ENCODE data around the gene PDZRN4.

PDZRN4 gene

DNA sequence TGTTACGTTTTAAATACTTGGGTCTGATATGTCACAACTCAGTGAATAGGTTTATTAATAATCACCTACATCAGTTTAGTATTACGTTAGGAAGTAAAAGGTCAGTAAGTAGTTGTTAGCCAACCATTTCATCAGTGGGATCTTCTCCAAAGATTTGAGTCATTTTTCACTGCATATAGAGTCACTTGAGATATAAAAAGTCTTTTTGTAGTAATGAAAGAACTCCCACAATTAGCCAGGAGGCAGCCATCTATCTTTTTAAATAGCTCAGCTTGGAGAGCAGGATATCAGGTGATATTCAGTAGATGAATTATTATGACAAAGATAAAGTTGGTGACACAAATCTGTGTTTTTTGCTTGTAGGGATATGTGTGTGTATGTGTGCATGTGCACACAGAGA, 309.3 kb downstream of the PDZRN4 start:
- H3K4me3 ChIP-seq (ENCODE audit: low read depth, low read length): no peak overlapping the region

DNA sequence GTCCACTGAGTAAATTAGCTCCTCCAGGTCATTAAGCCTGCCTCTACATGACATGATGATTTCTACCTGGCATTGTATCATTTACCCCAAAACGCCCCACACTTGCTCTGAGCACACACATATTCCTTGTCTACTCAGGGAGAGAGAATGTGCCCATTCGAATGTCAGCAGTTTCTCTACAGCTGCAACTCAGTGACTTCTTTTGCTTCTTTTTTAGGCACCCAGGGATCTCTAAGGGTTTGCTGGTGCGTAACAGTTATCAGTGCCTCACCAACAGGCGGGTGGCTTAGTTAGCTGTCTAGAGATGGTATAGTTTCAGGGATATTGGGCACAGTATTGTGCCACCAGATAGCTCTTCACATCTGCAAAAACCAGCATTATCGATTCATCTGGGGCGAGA, 316.9 kb downstream of the PDZRN4 start:
- no peak overlapping the region for H3K4me3 ChIP-seq (ENCODE audit: low read depth, low read length)

DNA sequence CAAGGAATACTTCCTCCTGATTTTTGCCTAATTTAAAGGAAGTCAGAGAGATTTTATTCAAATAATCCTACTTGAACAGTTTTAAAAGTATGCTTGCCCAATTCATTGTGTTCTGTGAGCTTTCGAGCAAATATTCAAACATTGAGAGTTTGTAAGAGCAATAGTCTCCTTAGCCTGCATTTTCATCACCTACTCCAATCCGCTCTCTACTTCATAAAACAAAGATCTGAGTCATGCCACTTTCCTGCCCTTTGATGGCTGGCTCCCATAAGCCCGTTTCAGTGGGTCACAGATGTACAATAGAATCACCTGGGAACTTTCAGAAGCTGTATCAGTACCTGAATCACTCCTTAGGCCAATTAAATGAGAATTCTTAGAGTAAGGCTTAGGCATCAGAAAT, 319.2 kb downstream of the PDZRN4 start:
- no peak overlapping the region for H3K4me3 ChIP-seq (ENCODE audit: low read depth, low read length)

DNA sequence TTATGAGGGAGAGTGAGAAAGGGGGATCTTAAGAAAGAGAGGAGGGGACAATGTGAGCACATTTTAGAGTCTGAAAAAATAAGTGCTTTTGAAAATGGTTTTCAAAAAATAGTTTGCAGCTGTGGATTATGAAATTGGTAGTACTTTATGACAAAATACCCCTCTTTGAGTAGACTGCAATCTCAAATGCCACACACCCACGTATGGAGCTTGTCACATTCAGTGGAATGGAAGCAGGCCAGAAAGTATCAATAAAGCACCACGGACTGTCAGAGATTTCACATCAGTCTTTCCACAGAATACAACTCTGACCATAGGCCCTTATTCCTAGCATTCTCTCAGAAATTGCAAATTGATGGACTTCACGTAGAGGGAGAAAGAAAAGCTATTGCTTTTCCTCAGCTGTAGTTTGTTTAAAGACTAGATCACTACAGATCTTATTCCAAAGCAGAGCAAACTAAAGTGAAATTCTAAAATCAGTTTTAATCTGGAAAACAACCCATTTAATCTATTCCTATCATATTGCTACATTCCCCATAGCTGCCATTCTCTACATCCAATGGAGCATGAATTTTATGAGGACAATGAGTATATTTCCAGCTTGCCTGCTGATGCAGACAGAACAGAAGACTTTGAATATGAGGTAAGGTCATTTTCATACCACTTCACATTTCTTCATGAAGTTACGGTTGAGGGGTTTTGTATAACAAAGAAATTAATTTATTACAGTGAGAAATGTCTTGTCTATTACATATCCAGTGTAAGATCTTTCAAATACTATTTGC, 321.3 kb downstream of the PDZRN4 start:
- no peak overlapping the region for H3K4me3 ChIP-seq (ENCODE audit: low read depth, low read length)

DNA sequence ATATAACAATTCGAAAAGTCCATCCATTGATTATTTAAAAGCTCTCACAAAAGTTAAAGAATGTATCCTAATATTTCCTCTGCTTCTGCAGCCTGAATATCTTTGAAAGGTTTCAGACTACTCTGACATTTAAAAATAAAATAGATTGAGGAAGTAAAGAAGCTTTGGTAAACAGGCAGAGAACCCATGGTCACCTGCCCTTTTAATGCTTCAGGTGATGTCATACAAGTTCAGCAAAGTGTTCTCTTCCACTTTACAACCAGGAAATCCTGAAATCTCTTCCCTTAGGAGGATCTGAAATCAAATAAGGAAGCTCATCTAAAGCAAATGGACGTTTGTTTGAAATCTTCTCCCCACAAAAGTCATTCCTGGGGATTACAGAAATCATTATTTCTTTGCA, 322.4 kb downstream of the PDZRN4 start:
- H3K4me3 ChIP-seq (ENCODE audit: low read depth, low read length): no peak overlapping the region

DNA sequence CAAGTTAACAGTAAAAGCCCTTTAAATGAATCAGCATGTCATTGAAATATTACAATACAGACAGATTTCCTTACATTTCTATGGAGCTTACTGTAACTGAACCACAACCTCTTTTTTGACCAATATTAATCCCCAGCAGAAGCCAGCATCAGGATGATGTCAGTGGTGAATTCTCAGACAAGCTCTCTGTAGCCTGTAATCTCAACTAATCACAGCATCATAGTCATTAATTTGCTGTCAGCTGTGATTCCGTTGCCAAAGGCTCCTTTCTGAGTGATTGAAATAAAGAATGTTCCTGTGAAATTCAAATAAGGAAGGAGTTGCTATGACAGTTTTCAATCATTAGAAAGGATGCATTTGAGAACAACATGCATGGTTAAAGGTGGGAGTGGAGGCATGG, 323.1 kb downstream of the PDZRN4 start:
- H3K4me3 ChIP-seq (ENCODE audit: low read depth, low read length): no peak overlapping the region

DNA sequence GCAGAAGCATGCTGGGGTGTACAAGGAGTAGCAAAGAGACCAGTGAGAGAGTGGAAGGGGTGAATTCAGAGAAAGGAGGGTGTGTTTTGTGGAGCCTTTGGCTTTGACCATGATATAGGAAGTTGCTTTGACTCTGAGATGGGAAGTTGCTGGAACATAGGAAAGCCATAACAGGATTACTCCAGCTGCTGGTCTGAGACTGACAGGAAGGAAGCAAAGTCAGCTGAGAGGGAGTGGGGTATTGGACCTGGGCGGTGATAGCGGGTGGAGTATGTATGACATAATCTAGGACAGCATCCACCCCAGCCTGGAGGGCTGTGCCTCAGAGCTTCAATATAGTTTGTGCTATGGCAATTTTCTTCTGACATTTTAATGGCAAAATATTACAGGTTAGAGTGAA, 324.4 kb downstream of the PDZRN4 start:
- H3K4me3 ChIP-seq (ENCODE audit: low read depth, low read length): no peak overlapping the region

DNA sequence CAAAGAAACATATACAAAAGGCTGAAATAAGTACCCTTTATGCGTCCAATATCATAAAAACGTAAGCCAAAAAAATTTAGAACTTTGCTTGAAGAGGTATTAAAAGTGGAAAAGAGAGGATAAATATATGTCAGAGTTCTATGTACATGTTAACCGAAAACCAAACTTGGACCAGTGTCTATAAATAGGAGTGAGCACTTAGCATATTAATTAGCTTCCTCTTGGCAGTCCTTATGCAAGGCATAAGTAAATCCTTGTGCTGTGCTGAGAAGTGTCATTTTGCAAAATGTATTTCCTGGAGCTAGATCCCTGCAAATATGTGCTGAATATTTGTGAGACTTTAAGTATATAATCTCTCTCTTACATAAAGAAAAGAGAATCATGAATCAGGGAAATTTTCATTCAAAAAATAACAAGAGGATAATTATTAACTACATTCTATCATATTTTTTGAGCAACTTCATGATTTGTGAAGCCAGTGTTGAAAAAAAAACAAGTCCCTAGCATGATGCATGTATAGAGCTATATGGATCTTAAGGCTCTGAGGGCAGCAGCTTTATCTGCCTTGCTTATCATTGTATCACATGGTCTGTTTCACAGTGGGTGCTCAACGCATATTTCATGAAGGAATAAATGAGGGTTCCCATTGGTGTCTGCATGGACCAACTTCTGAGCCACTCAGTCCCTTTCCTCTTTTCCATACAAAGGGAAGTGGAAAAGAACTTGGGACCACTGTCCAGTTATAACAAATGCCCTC, 326.1 kb downstream of the PDZRN4 start:
- H3K4me3 ChIP-seq (ENCODE audit: low read depth, low read length): no peak overlapping the region

DNA sequence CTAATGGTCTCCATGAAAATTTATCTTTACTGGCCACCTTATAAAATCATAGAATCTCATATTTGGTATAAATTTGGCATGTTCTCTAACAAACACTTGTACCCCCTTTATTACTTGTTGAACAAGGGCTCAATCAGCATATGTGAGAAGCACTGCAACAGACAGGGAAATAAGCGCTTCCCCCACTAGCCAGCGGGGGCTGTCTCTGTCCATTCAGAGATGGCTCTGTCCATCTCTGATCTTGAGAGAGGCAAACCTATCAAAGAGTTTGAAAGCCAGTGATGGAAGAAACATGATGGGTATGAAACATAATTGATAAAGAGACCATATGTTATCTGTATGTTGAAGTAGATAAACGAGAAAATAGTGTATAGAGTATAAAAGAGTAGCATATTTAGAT, 326.8 kb downstream of the PDZRN4 start:
- no peak overlapping the region for H3K4me3 ChIP-seq (ENCODE audit: low read depth, low read length)

DNA sequence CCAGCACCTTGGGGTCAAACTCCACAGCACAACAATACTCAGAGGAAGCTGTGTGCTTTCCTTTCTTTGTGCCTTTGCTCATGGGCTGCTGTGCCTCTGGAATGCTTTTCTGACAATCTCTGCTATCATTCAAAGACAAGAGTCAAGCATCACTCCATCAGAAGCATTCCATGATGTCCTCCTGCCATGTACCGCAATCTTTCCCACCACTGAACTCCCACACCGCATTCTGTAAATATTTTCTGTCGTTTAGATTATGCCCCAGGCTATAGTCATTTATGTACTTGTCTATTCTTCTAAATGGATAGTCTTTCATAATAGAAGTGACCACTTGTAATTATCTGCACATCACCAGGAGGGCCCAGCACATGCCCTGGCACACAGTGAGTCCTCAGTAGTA, 327.8 kb downstream of the PDZRN4 start:
- no peak overlapping the region for H3K4me3 ChIP-seq (ENCODE audit: low read depth, low read length)

DNA sequence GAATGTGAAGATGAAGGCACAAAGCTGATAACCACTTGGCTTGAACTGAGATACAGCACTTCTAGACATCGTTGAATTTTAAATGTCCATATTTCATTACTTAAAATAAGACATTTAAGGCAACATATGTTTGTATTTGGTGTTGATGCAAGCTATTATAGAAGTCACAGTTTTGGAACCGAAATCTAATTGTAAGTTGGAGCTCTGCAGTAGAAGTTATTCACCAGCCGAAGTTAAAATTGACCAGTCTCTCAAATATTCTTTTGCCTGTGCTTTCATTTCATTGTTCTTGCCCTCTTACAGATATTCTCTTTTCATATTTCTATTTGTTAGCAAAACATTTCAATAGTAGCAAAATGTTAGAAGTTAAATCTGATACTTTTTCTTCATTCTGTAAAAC, 332.7 kb downstream of the PDZRN4 start:
- H3K4me3 ChIP-seq (ENCODE audit: low read depth, low read length): no peak overlapping the region

DNA sequence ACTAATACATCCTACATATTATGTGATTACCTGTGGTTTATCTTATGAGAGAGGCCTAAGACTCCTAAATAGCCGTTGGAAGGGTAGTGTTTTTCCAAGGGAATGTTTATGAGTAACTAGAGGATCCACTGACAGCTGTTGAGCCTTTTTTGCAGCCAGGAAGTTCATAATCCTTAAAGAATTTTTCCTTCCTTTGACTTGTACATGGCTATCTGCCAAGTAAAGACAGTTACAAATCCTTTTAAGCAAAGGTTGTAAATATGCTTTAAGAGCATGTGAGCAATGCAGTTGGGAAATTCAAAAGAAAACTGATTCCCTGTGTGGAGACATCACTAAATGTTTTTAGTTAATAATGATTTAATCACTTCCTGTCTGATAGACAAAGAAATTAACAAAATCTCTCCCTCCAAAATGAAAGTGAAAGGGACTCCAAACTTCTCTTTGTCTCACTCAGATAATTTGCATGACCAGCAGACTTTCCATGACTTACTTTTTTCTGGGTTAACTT, 333.8 kb downstream of the PDZRN4 start:
- no peak overlapping the region for H3K4me3 ChIP-seq (ENCODE audit: low read depth, low read length)

DNA sequence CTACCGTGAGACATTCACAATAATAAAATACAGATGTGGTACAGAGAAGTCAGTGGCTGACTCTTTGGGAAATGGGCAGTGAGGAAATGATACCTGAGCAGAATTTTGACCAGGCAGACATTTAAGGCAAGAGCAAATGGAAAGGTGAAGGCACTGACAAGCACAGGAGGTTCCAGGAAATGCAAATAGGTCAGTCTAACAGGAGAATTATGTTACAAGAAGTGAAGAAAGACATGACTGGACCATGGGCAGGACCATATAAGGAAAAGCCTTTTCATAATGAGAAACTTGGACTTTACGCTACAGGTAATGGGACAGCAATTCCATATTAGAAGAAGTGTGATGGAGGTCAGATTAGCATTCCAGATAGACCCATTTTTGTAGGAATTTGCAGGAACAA, 338.9 kb downstream of the PDZRN4 start:
- no peak overlapping the region for H3K4me3 ChIP-seq (ENCODE audit: low read depth, low read length)

DNA sequence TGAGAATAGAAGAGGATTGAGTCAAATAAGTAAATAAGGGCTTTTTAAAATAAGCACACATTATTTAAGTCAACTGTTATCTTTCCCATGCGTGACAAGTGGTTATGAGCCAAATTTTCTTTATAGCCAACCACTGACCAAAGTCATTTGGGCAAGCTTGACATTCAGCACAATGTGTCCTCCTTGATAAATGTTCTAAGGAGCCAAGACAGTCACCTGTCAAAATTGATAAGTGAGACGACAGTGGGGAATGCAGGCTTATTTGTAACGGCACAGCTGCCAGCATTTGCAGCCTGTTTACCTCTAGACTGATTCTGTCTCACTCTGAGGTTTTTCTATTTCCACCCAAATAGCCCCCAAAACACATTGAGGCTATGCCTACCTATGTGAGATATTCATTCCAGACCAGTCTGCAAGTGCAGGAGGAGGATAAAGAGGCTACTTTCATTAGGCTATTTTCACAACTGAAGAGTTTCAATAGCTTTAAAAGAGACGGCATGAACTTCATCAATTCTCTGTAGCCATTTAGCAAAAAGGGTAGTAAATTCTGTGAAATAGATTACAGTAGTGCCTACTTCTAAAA, 339.5 kb downstream of the PDZRN4 start:
- no peak overlapping the region for H3K4me3 ChIP-seq (ENCODE audit: low read depth, low read length)

DNA sequence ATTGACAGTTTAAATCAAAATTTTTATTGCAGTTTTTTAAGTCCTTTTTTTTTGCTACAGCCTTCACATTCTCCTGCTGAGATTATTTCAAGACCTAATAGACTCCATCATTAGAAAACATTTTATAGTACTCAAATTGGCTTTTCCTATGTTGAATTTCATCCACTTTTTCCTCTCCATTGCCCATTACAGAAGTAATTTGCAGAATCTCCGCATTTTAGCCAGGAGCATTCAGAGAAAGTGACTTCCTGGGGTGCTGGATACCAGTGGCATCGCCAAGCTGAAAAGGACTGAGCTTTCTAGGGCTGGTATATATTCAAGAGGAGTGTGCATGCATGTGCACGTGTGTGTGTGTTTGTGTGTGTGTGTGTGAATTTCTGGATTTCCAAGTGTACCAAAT, 340.8 kb downstream of the PDZRN4 start:
- no peak overlapping the region for H3K4me3 ChIP-seq (ENCODE audit: low read depth, low read length)

DNA sequence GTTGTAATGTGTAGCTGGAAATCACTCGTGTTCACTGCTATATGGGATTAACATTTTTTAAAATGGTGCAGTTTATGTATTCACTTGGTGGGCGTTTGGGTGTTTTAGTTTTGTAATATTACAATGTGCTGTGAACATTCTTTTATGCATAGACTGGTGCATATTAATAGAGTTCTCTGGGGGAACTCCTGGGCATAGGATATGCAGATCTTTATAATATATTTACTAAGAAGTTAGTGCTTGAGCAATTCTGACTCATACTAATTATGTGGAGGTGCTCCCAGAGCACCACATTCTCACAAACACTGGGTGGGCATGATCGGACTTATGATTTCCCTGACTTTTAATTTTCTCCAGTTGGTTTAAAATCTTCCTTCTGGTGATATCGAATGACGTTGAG, 342.3 kb downstream of the PDZRN4 start:
- no peak overlapping the region for H3K4me3 ChIP-seq (ENCODE audit: low read depth, low read length)

DNA sequence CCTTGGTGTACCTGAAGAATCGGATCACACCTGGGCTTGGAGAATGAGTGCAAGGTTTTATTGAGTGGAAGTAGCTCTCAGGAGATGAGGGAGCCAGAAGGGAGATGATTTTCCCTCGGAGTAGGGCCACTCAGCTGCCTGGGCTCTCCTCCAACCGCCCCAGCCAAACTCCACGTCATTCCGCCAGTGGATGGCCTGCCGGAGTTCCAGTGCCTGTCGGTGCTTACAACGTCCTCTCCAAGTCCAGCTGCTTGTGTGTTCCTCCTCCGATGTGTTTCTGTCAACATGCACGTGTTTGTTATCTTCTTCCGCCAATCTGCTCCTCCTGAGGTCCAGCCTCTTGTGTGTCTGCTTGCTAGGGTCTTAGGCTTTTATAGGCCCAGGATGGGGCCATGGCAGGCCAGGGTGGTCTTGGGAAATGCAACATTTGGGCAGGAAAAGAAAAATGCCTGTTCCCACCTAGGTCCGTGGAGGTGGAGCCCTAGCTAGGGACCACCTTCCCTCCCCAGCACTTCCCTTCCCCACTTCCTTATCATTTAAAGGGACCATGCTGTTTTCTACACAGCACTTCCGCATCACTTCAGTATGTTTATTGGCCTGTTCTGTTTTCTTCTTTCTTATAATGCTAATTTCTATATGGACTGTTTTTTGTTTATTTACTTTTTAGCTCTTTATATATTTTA, 343.2 kb downstream of the PDZRN4 start:
- no peak overlapping the region for H3K4me3 ChIP-seq (ENCODE audit: low read depth, low read length)

DNA sequence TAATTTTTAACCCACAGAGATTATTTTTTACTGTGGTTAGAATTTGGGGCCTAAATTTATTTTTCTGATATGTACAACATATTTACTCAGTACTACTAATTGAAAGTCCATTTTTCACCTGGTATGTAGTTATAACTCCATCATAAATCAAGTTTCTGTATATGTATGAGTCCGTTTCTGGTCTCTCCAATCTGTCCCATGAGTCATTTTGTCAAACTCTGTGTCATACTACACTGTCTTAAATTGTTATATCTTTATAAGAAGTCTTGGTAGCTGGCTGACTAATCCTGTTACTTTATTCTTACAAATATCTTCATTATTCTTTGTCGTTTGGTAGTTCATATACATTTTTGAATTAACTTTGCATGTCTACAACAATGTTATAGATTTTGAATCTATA, 344.0 kb downstream of the PDZRN4 start:
- H3K4me3 ChIP-seq (ENCODE audit: low read depth, low read length): no peak overlapping the region

DNA sequence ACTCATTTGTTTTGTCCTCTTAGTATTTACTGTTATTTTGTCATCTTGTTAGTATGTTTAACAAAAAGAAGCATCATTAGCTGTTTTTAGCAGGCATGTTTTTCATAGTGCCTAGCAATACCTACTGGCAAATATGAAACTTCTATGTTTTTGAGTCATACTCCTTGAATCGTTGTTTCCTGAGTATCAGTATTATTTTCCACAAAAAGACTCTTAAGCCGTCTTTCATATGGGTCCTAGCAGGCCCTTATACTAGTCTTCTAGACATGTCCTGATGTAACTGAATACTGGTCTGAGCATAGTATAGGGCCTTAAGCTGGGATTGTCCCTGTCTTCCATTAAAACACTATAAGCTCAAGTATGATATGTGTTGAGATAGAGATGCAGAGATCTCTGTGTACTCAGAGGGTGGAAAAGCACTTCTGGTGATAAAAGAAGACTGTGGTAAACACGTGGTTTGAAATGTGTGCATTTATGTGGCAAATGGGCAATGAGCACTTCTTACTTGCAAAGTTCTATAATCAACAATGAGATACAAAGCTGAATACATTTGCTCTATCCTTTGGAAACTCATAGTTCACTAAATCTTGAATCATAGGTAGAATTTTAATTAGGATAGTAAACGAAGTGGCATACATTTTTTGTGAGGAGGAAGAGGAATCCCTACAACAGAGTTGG, 348.8 kb downstream of the PDZRN4 start:
- H3K4me3 ChIP-seq (ENCODE audit: low read depth, low read length): no peak overlapping the region

DNA sequence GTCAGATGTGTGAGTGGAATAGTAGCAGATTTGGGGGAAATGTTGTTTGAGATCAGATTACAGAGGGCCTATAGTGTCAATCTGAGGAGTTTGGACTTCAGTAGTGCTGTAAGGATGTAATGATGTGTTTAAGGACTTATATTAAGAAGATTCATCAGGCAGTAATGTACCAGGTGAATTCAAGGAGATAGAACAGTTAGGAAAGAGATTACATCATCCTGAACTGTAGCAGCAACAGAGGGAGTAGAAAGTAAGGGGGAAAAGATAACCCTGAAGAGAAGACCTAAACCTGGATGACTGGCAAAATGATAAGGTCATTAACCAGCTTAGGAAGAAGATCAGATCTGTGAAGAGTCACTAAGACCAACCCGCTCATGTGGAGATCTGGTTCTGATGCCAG, 349.4 kb downstream of the PDZRN4 start:
- H3K4me3 ChIP-seq (ENCODE audit: low read depth, low read length): no peak overlapping the region

DNA sequence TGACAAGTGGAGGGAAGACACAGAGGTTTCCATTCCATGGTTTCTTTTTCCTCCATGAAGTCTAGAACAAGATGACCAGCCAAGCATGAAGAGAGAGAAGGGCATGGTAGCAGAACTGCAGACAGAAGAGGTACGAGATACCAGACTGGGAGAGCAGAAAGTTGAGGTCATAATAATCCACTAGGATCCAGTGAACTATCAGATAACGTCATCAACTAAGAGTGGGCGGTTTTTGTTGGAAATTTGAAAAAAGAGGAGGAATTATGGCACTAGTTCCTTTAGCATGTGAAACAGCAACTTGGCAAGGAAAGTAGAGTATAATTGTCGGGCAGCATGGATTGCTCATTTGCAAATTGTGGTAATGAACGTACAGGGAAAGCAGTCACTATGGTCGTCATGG, 357.6 kb downstream of the PDZRN4 start:
- H3K4me3 ChIP-seq (ENCODE audit: low read depth, low read length): no peak overlapping the region
